ENCODE results near the gene CDK17.
"Not testable (repeated sequence)": the region's sequence is repeated elsewhere in the genome, so short reads cannot be mapped to it uniquely, and the experiment has no call there.

The CDK17 gene

DNA sequence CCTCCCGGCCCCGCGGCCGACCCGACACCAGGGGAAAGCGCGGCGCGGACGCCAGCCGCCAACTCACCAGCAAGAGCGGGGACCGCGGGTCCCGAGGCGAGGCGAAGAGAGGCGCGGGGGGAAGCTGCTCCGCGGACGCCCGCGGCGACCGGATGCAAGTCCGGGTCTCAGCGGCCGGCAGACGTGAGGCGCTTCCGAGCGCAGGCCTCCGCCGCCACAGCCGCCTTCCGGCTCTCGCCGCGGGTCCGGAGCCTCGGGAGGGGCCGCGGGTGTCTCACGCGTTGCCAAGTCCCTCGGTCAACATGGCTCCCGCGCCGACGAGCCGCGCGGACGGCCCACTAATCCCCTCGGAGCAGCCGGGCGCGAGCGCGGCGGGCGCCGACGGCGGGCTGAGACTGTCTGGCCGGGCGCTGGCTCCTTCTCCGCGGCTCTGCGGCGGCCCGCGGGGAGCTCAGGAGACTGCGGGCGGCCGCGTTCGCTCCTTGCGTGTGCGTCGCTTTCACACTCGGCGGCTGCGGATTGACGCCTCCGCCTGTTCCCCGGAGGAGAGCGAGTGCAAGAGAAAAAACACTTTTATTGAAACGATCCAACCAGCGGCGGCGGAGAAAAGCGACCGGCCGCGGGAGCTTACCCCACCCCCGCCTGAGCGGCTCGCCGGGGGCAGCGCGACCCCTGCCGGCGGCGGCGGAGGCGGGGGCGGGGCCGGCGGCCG lies at the start of gene CDK17:
Gene CDK17 (minus strand): TSS at position 521 of the 712 bp plus-strand sequence. CDS start 65,603 bp downstream, outside the sequence.
- peak; percentile 29 to 94 (median 78) for DNase-seq

DNA sequence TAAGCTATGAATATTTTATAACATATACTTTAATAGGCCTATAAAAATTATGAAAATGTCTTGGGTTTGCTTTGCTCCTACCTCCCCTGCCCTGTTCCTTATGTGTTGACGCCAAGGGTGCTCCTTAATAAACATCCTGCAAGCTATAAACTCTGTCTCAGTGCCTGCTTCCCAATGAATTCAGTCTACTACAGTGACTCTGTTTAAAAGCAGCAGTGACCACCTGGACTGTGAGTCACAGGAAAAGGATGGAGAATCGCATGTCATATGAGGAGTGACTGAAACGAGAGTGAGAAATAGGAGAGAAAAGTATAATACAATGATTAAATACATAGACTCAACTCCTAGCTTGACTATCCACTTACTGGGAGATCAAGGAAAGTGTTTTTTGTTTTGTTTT lies 48.1 kb upstream of the CDK17 start:
- no peak for DNase-seq

DNA sequence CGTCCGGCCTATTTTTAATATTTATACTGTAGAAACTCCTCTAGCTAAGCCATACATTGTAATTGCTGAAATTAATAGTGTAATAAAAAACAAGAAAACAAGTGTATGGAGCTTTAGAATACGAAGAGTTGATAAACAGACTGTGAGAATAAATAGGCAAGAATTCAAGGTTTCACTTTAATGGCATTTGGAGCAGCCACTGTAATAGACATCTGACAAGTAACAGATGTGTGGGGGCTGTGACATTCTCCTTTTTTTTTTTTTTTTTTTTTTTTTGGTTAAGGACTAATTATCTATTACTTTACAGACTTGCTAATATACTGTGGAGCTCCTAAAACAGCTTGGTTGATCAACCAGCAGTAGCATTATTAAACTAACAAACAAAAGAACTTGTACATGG lies 47.0 kb upstream of the CDK17 start:
- no peak for DNase-seq

DNA sequence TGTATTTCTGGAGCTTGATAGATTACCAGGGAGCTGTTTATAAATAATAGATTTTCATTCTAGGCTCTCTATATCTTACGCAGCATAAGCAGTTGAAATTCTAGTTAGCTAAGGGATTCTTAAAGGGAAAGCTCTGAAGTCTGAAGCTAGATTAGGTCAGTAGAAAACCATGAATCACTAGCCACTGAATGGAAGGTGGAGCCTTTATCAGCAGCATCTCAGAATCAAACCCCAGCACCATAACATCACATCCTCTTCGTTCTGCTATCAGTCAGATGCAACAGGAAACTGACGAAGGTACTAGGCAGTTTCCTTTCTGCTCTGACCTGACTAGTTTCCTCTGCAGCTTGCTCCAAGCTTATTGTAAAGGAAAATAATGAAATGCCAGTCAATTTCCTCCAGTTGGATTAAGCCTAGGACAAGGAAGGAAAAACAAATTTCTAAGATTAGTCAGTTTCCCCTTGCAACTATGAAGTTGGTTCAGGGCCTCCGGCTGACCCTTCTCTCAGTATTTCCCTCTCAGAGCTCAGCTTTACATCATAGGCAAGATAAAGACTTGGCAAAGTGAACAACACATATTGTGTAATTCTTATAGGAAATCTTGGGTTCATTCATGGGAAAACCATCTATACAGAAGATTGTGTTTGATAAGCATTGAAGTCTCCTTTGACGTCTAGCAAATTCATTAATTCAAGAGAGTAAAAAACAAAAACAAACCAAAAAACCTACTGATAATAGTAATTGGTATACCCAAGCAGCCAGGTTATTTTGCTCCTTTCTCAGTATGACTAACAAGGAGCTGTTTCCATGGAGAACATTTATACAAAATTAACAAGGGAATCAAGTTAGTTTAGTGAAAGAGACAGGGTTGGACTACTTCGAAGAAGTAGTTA lies 45.7 kb upstream of the CDK17 start:
- no peak for DNase-seq

DNA sequence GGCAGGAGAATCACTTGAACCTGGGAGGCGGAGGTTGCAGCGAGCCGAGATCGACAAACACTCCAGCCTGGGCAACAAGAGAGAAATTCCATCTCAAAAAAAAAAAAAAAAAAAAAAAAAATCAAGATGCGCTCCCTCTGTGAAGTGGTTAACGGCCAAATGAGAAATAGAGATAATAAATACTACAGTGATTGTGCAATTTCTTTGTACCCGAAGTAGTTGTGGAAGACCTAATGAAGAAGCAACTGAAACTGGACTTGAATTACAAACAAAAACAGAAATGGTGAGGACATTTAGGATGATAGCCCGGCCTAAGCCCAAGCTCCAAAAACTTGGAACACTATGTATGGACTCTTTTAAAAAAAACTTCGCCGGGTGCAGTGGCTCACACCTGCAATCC lies 44.2 kb upstream of the CDK17 start:
- DNase-seq = no peak

DNA sequence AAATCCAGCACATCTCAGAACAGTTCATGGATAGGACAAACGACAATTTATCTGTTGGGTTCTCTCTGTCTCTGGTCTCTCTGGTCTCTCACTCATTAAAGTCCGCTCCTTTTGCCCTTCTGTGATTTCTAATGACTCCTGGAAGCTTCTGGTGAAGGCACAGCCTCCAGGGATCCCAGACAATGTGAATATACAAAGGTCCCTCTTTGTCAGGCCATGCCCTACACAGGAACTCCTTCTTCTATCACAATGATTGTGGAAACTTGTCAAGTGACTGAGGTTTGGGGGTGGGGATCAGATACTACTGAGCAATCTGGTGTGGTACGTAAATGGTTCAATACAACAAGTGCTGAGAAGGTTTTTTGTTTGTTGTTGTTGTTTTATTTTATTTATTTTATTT lies 42.7 kb upstream of the CDK17 start:
- DNase-seq = no peak

DNA sequence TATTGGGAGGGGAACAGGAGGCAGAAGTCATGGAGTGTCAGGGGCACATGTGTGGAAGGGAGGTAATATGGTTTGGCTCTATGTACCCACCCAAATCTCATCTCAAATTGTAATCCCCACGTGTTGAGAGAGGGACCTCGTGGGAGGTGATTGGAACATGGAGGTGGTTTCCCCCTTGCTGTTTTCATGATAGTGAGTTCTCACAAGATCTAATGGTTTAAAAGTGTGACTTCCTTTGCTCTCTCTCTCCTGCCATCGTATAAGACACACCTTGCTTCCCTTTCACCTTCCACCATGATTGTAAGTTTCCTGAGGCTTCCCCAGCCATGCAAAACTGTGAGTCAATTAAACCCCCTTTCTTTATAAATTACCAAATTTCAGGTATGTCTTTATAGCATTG lies 41.6 kb upstream of the CDK17 start:
- DNase-seq = no peak

DNA sequence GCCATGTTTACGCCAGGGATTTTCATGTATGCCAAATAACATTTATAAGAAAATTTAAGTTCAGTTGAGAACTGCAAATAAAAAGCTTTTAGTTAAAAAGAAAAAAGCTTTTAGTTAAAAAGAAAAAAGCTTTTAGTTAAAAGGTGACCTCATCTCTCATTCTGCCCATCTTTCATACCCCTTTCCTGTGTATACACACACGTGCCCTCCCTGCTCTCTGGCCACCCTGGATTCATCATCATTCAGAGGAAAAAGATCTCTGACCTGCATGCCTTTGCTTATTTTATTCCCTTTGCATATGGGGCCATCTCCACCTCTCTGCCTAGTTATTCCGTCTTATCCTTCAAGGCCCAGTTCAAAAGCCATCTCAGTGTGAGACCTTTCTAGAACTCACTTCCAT lies 38.1 kb upstream of the CDK17 start:
- no peak for DNase-seq

DNA sequence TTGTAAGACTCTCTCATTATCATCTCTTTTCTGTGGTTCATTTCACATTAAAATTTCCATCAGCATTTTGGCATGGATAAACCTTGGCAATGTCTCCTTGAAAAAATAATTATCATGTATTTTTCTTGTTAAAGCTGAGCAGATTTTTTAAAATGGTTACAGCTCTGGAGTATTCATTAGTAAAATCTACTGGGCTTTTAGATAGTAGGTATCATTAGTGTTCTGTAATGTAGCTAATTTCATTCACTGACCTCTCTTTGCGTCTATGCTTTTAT lies 36.9 kb upstream of the CDK17 start:
- no peak for DNase-seq

DNA sequence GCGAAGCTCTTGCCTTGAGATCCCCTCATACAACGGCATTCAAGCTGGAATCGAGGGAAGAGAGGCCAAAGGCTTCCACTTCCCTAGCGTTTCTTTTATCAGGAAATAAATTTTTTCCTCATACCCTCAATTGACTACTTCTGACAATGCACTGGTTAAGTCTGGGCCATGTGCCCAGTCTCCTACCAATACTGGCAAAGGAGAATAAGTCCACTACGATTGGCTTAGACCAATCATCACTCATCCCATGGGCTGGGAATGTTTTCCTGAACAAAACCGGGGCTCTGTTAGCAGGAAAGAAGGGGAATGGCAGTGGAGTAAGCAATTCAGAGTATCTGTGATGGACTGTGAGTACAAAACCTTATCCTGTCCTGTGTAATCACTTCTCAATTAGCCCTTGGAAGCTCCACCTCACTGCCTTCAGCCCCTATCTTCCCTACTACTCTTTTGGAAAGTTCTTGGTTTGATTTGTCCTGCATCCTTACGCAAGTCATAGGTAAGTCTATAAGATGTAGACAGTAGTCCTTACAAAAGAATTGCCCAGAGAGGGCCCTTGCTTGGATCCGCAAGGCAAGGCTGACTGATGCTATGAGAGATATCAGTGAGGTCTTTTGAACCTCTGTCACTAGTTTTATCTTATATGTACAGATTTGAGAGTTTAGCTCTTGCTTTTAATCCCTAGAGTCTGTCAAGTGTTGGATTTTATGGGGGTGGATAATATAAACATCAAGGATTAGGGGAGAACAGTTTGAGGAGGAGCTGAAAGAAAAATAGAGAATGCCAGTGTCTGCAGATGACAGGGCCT lies 36.3 kb upstream of the CDK17 start:
- DNase-seq = peak in 3 of 51 donors; percentile 0 to 44 (median 16)

DNA sequence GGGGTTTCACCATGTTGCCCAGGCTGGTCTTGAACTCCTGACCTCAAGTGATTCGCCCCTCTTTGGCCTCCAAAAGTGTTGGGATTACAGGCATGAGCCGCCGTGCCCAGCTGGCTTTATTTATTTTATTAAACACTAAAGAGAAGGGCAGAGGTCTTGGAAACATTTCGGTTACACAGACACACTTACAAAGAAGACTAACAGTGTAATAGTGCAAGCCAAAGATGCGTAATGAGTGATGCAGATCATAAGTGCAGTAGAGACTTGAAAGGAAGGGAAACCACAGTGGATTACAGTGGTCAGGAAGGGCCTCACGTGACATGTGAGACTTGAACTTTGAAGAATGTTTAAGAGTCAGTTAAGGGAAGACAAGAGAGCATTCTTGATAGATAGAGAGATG lies 33.9 kb upstream of the CDK17 start:
- no peak for DNase-seq

DNA sequence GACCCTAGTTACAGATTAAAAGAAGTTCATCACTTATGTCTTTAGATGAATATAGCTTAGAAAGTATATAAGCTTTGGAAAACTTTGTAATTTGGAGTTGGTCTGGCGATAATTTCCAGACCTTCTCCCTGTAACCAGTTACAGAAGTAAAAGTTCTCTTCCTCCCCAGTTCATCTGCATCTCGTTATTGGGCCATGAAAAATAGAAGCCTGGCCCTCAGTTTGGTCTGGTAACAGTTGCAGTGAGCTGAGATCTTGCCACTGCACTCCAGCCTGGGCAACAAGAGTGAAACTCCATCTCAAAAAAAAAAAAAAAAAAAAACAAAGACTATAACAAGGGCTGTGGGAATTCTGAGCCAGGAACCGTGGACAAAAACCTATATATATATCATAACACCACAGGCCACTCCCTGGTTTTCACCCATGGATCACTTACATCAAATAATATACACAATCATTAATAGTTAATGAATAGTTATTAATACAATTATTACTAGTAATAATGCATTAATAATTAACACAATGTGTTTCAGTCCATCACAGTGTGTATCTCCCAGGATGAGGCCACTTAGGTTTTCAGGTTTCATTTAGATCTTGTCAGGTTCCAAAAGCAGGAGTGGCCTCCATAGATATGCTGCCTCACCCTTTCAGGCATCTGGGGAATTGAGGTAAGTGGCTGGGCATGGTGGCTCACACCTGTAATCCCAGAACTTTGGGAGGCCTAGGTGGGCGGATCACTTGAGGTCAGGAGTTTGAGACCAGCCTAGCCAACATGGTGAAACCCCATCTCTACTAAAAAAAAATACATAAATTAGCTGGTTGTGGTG lies 32.5 kb upstream of the CDK17 start:
- not testable (repeated sequence) for DNase-seq

DNA sequence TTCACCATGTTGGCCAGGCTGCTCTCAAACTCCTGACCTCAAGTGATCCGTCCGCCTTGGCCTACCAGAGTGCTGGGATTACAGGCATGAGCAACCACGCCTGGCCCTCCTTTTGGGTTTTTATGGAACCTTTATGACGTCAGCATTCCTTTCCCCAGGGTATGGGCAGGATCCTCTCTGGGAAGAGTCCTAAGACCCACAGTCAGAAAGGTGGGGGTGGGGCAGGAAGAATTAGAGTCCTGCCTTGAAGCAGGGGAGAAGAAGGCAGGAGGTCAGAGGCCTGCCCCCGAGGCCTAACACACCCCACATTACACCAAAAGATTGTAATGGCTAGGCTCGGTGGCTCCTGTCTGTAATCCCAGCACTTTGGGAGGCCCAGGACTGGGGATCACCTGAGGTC lies 30.8 kb upstream of the CDK17 start:
- DNase-seq = no peak

DNA sequence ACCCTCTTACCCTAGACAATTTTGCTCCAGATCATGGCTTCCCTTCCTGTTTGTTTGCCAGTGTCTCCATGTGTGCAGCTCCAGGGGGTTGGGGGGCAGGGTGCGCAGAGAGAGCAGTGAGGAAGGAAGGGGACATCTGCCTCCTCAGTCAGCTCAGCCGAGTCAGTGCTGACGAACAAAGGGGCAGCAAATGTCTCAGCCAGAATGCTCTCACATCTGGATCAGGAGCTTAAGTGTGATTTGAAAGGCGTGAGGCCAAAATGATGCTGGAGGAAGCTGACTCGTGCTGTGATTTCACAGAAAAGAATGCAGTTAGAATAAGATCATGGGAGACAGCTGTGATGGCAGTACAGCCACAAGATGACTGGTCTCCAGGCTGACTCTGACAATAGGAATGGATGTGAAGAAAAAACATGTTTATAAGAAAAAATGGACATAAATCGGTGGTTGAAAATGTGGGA lies 27.1 kb upstream of the CDK17 start:
- peak in 9 of 51 donors; percentile 3 to 23 (median 15) for DNase-seq

DNA sequence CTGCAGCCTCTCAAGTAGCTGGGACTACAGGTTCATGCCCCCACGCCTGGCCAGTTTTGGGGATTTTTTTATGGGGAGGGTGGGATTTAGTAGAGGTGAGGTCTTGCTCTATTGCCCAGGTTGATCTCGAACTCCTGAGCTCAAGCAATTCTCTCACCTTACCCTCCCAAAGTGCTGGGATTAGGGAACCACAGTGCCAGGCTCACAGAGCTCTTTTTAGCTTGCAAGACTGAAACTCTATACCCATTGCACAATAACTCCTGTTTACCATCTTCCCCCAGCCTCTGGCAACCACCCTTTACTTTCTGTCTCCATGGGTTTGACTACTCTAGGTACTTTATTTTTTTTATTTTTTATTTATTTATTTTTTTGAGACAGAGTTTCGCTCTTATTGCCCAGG lies 25.7 kb upstream of the CDK17 start:
- DNase-seq = no peak

DNA sequence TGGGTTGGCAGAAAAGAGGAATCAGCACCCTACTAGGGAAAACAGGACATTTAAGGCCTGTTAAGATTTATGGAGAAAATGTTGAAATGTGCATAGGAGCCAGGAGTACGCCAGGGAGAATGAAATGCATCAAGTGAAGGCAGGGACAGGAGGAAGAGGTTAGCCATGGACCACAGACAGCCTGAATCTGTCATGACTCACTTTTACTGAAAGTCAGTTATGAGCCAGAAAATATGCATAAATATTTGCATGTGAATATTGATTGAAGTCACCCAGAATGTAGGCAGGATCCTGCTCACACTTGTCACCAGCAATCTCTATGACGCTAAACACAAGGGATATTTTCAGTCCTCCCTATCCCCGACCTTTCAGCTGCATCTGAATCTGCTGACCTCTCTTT lies 25.1 kb upstream of the CDK17 start:
- DNase-seq = no peak

DNA sequence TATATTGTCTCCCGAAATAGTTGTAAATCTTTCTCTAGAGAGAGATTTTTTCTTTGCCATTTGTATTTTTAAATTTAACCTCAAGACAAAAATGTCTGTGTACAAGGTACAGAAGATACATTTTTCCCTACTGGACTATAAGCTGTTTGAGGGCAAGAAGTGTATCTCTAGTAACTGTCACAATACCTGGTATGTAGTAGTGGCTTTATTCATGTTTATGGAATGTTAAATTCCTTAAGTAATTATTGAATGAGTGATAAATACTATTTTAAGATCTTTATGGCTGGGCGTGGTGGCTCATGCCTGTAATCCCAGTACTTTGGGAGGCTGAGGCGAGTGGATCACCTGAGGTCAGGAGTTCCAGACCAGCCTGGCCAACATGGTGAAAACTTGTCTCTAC lies 24.4 kb upstream of the CDK17 start:
- DNase-seq = no peak

DNA sequence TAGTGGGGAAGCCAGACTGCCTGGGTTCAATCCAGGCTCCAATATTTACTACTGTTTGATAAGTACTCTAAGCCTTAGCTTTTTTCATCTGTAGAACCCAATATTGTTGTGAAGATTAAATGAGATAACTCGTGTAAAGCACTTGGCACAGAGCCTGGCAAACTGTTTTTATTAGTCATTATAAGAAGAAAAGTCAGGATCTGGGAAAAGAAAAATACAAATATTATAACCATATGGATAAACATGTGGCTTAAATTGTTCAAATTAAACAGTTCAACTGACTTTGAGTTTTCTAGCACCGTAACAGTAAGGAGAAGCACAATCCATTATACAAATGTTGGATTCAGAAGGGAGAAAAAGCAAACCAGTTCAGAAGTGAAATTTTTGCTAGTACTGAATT lies 22.0 kb upstream of the CDK17 start:
- no peak for DNase-seq

DNA sequence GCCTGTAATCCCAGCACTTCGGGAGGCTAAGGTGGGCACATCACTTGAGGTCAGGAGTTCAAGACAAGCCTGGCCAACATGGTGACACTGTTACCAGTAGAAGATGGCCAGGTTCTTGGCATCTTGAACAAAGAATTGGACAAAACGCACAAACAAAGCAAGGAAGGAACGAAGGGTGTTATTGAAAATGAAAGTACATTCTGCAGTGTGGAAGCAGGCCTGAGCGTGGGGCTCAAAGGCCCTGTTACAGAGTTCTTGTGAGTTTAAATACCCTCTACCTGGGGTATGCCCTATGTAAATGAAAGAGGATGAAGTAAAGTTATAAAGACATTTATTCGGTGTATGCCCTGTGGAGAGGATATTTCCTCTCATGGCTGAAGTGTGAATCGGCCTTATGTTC lies 20.8 kb upstream of the CDK17 start:
- DNase-seq = no peak

DNA sequence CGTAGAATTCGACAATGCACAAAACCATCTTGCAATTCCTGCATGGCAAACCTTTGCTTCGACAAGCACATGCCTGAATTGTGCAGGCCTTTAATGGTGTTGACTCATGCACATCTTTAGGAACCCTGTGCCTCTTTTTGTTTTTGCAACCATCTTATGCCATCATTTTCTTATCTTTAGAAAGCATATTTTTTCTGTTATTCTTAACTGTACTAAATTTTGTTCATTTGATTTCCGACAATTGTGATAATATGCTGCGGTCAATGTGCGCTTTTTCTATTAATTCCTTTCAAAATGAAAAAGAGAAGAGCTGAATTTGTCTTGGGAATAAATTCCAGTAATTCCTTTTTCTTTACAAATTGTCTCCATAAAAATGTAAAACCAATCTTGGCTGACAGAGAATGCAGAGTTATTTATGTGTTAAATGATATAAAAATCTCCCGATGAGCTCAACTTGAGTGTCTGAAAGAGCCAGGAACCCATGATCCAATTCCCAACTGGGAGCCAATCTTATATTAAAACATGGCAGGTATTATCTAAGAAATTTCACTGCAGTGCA lies 20.1 kb upstream of the CDK17 start:
- no peak for DNase-seq

Data from hypothalamus (tissue), 51 donors.